ENCODE data around the gene RALB.
"Not testable (repeated sequence)": the region's sequence is repeated elsewhere in the genome, so short reads cannot be mapped to it uniquely, and the experiment has no call there.

Gene RALB

GRCh38 chr2:120320318-120320851 lies 67.7 kb downstream of the RALB start:
- no peak overlapping the region for H3K9ac ChIP-seq (ENCODE audit: low read length)
- no peak overlapping the region for H3K4me3 ChIP-seq (ENCODE audit: low read length)
- H3K36me3 ChIP-seq (replicated peaks; ENCODE audit: insufficient read depth, low read length), result no peaks in the 10 kb centered on the region
- no peaks in the 10 kb centered on the region for H4K20me1 ChIP-seq (ENCODE audit: insufficient read depth, low read length)
- no peak overlapping the region for H3K4me2 ChIP-seq (ENCODE audit: low read depth, low read length)
- H3K9me3 ChIP-seq (replicated peaks; ENCODE audit: insufficient read depth, low read length), result no peaks in the 10 kb centered on the region
- no peaks in the 10 kb centered on the region for H3K4me1 ChIP-seq (ENCODE audit: low read length)
- H3F3A ChIP-seq (ENCODE audit: insufficient read depth, low read length), result no peaks in the 10 kb centered on the region
- no peaks in the 10 kb centered on the region for H3K9me2 ChIP-seq (replicated peaks; ENCODE audit: insufficient read depth, low read length)
- no peak overlapping the region for H2AFZ ChIP-seq (ENCODE audit: low read length)
- no peak for DNase-seq
- H3K27ac ChIP-seq (ENCODE audit: low read length), result no peak overlapping the region
- H3K27me3 ChIP-seq (replicated peaks; ENCODE audit: insufficient read depth, low read length), result no peaks in the 10 kb centered on the region; the same call in 1 of the 2 replicates
- no peaks in the 10 kb centered on the region for H3K79me2 ChIP-seq (ENCODE audit: low read length)
- TF ChIP-seq CTCF (IDR thresholded peaks at IDR 0.05; ENCODE audit: low read length) (no peak), EZH2phosphoT487 (IDR thresholded peaks at IDR 0.05; ENCODE audit: low read length) (no peak), EZH2 (optimal IDR thresholded peaks at IDR 0.05; ENCODE audit: low read depth, low read length) (no peak)

GRCh38 chr2:120320887-120321556 lies 68.4 kb downstream of the RALB start:
- not testable (repeated sequence) for H3K4me2 ChIP-seq (ENCODE audit: low read depth, low read length); H3K4me1 ChIP-seq (ENCODE audit: low read length)

GRCh38 chr2:120321721-120322284 lies 69.2 kb downstream of the RALB start:
- Histone ChIP-seq H3K79me2 (ENCODE audit: low read length) (no peaks in the 10 kb centered on the region), H3K9me3 (replicated peaks; ENCODE audit: insufficient read depth, low read length) (no peaks in the 10 kb centered on the region), H2AFZ (ENCODE audit: low read length) (no peak overlapping the region), H3F3A (ENCODE audit: insufficient read depth, low read length) (no peaks in the 10 kb centered on the region), H3K36me3 (replicated peaks; ENCODE audit: insufficient read depth, low read length) (no peaks in the 10 kb centered on the region), H4K20me1 (ENCODE audit: insufficient read depth, low read length) (no peaks in the 10 kb centered on the region), H3K4me3 (ENCODE audit: low read length) (no peak overlapping the region), H3K27ac (ENCODE audit: low read length) (no peak overlapping the region), H3K4me1 (ENCODE audit: low read length) (no peaks in the 10 kb centered on the region), H3K4me2 (ENCODE audit: low read depth, low read length) (no peak overlapping the region), H3K9ac (ENCODE audit: low read length) (no peak overlapping the region), H3K27me3 (replicated peaks; ENCODE audit: insufficient read depth, low read length) (no peaks in the 10 kb centered on the region; the same call in 1 of the 2 replicates), H3K9me2 (replicated peaks; ENCODE audit: insufficient read depth, low read length) (no peaks in the 10 kb centered on the region)
- DNase-seq, result no peak
- TF ChIP-seq EZH2 (optimal IDR thresholded peaks at IDR 0.05; ENCODE audit: low read depth, low read length) (no peak), EZH2phosphoT487 (IDR thresholded peaks at IDR 0.05; ENCODE audit: low read length) (no peak), CTCF (IDR thresholded peaks at IDR 0.05; ENCODE audit: low read length) (no peak)

More at GRCh38 chr2:120320887-120321556, 68.4 kb downstream of the RALB start:
- H3K9me3 ChIP-seq (replicated peaks; ENCODE audit: insufficient read depth, low read length); H2AFZ ChIP-seq (ENCODE audit: low read length); H3K27ac ChIP-seq (ENCODE audit: low read length); H3K9ac ChIP-seq (ENCODE audit: low read length); H3K9me2 ChIP-seq (replicated peaks; ENCODE audit: insufficient read depth, low read length); H3K36me3 ChIP-seq (replicated peaks; ENCODE audit: insufficient read depth, low read length); H3K27me3 ChIP-seq (replicated peaks; ENCODE audit: insufficient read depth, low read length); H4K20me1 ChIP-seq (ENCODE audit: insufficient read depth, low read length); H3K4me3 ChIP-seq (ENCODE audit: low read length); H3K79me2 ChIP-seq (ENCODE audit: low read length); DNase-seq; H3F3A ChIP-seq (ENCODE audit: insufficient read depth, low read length): not testable (repeated sequence)

- Histone ChIP-seq H3K9ac (ENCODE audit: low read length) (no peak overlapping the region), H3K4me2 (ENCODE audit: low read depth, low read length) (no peak overlapping the region), H3K27me3 (replicated peaks; ENCODE audit: insufficient read depth, low read length) (no peaks in the 10 kb centered on the region; the same call in 1 of the 2 replicates), H3K79me2 (ENCODE audit: low read length) (no peaks in the 10 kb centered on the region), H3K4me3 (ENCODE audit: low read length) (no peak overlapping the region), H3F3A (ENCODE audit: insufficient read depth, low read length) (no peaks in the 10 kb centered on the region), H3K36me3 (replicated peaks; ENCODE audit: insufficient read depth, low read length) (no peaks in the 10 kb centered on the region), H3K4me1 (ENCODE audit: low read length) (no peaks in the 10 kb centered on the region), H2AFZ (ENCODE audit: low read length) (no peak overlapping the region), H3K27ac (ENCODE audit: low read length) (no peak overlapping the region), H3K9me2 (replicated peaks; ENCODE audit: insufficient read depth, low read length) (no peaks in the 10 kb centered on the region), H4K20me1 (ENCODE audit: insufficient read depth, low read length) (no peaks in the 10 kb centered on the region), H3K9me3 (replicated peaks; ENCODE audit: insufficient read depth, low read length) (no peaks in the 10 kb centered on the region)
- TF ChIP-seq EZH2phosphoT487 (IDR thresholded peaks at IDR 0.05; ENCODE audit: low read length) (no peak), CTCF (IDR thresholded peaks at IDR 0.05; ENCODE audit: low read length) (no peak), EZH2 (optimal IDR thresholded peaks at IDR 0.05; ENCODE audit: low read depth, low read length) (no peak)
- DNase-seq, result no peak
Observed at GRCh38 chr2:120322329-120322728, 69.7 kb downstream of the RALB start.
